Chondrocyte (in vitro differentiated cells): ENCODE data around the gene ARAP2. TPM values are rescaled to one million over a fixed set of nuclear protein-coding genes. Genes with fewer than 3 reads are reported as not detected.

Source experiments
- DNase-seq: peaks from one replicate; pipeline ENCODE4 v3.0.0; 2021; ENCODE audit warnings: mixed read lengths, low spot score
- H3K27ac Mint-ChIP-seq: one replicate; pipeline ENCODE4 v1.8.0; 2021; ENCODE audit warnings: mild to moderate bottlenecking, moderate library complexity, mixed read lengths; ENCODE audit not compliant: unreplicated experiment
- H3K27me3 Mint-ChIP-seq: 2 replicates; pipeline ENCODE4 v1.8.0; 2021; ENCODE audit warnings: low read depth, mixed read lengths
- H3K36me3 Mint-ChIP-seq: 2 replicates; pipeline ENCODE4 v1.8.0; 2021; ENCODE audit warnings: low read depth, mixed read lengths
- H3K4me1 Mint-ChIP-seq: 2 replicates; pipeline ENCODE4 v1.8.0; 2021; ENCODE audit warnings: low read depth, mild to moderate bottlenecking, mixed read lengths
- H3K4me3 Mint-ChIP-seq: one replicate; pipeline ENCODE4 v1.8.0; 2021; ENCODE audit warnings: mild to moderate bottlenecking, moderate library complexity, mixed read lengths; ENCODE audit not compliant: unreplicated experiment
- H3K9me3 Mint-ChIP-seq: 2 replicates; pipeline ENCODE4 v1.8.0; 2021; ENCODE audit warnings: low read depth, mixed read lengths
- long read RNA-seq: library from polyadenylated mRNA; stranded (forward); transcript quantifications from one replicate; pipeline ENCODE4 v2.0.0, GENCODE V29; 2021
- total RNA-seq: library from RNA; stranded (reverse); gene quantifications from 3 replicates; pipeline ENCODE4 v1.2.1, GENCODE V29; 2021
- TF ChIP-seq, protein P1 (sequence below): fragments of 200-600 bp; sonication (generic); IDR thresholded peaks from 2 replicates; pipeline ENCODE4 v1.5.0; 2021; ENCODE audit warnings: antibody characterized with exemption, mild to moderate bottlenecking, moderate library complexity

ARAP2 gene, protein sequence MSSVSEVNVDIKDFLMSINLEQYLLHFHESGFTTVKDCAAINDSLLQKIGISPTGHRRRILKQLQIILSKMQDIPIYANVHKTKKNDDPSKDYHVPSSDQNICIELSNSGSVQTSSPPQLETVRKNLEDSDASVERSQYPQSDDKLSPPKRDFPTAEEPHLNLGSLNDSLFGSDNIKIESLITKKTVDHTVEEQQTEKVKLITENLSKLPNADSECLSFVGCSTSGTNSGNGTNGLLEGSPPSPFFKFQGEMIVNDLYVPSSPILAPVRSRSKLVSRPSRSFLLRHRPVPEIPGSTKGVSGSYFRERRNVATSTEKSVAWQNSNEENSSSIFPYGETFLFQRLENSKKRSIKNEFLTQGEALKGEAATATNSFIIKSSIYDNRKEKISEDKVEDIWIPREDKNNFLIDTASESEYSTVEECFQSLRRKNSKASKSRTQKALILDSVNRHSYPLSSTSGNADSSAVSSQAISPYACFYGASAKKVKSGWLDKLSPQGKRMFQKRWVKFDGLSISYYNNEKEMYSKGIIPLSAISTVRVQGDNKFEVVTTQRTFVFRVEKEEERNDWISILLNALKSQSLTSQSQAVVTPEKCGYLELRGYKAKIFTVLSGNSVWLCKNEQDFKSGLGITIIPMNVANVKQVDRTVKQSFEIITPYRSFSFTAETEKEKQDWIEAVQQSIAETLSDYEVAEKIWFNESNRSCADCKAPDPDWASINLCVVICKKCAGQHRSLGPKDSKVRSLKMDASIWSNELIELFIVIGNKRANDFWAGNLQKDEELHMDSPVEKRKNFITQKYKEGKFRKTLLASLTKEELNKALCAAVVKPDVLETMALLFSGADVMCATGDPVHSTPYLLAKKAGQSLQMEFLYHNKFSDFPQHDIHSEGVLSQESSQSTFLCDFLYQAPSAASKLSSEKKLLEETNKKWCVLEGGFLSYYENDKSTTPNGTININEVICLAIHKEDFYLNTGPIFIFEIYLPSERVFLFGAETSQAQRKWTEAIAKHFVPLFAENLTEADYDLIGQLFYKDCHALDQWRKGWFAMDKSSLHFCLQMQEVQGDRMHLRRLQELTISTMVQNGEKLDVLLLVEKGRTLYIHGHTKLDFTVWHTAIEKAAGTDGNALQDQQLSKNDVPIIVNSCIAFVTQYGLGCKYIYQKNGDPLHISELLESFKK (N-terminal part only)
- 1.4 to 1.6 TPM (median 1.5 TPM) in 3 replicates for total RNA-seq
- long read RNA-seq, partial matches to known transcripts = 0 of 1 reads
- long read RNA-seq, other reads (novel, unspliced or antisense) = 1 of 1 reads

- TF ChIP-seq, protein P1, sequence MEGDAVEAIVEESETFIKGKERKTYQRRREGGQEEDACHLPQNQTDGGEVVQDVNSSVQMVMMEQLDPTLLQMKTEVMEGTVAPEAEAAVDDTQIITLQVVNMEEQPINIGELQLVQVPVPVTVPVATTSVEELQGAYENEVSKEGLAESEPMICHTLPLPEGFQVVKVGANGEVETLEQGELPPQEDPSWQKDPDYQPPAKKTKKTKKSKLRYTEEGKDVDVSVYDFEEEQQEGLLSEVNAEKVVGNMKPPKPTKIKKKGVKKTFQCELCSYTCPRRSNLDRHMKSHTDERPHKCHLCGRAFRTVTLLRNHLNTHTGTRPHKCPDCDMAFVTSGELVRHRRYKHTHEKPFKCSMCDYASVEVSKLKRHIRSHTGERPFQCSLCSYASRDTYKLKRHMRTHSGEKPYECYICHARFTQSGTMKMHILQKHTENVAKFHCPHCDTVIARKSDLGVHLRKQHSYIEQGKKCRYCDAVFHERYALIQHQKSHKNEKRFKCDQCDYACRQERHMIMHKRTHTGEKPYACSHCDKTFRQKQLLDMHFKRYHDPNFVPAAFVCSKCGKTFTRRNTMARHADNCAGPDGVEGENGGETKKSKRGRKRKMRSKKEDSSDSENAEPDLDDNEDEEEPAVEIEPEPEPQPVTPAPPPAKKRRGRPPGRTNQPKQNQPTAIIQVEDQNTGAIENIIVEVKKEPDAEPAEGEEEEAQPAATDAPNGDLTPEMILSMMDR = peak; percentile 43
- H3K36me3 Mint-ChIP-seq = no peaks in the 10 kb centered on the region
- peaks cover 8% of the 10 kb centered on the region for H3K27me3 Mint-ChIP-seq
- H3K4me3 Mint-ChIP-seq = peak within 1 kb of the TSS; percentile 76
- no peaks in the 10 kb centered on the region for H3K9me3 Mint-ChIP-seq
- peaks cover 7% of the 10 kb centered on the region for H3K4me1 Mint-ChIP-seq
- no peak within 1 kb of the TSS for H3K27ac Mint-ChIP-seq
- DNase-seq = no peak
These were observed at the start of gene ARAP2 for GRCh38 chr4:36244257-36245082. TSS of gene ARAP2 (minus strand) at chr4:36244514. CDS start at chr4:36229486, 15,028 bp downstream.

- no peaks in the 10 kb centered on the region for H3K36me3 Mint-ChIP-seq
- TF ChIP-seq, protein P1 = no peak
- no peaks in the 10 kb centered on the region for H3K27me3 Mint-ChIP-seq
- H3K9me3 Mint-ChIP-seq = no peaks in the 10 kb centered on the region
- DNase-seq = no peak
- H3K4me1 Mint-ChIP-seq = peaks cover 6% of the 10 kb centered on the region
- no peak overlapping the region for H3K4me3 Mint-ChIP-seq
- H3K27ac Mint-ChIP-seq = no peak overlapping the region
These were observed 48.4 kb upstream of the ARAP2 start for GRCh38 chr4:36292556-36293188.

- Mint-ChIP-seq H3K27me3 (no peaks in the 10 kb centered on the region), H3K4me1 (peaks cover 6% of the 10 kb centered on the region), H3K27ac (no peak overlapping the region), H3K4me3 (no peak overlapping the region), H3K36me3 (no peaks in the 10 kb centered on the region), H3K9me3 (no peaks in the 10 kb centered on the region)
- no peak for DNase-seq
- TF ChIP-seq, protein P1 = no peak
These were observed 46.3 kb upstream of the ARAP2 start for GRCh38 chr4:36290641-36291040.

GRCh38 chr4:36288731-36289426 lies 44.6 kb upstream of the ARAP2 start:
- TF ChIP-seq, protein P1 = no peak
- Mint-ChIP-seq H3K36me3 (no peaks in the 10 kb centered on the region), H3K9me3 (no peaks in the 10 kb centered on the region), H3K4me3 (no peak overlapping the region), H3K27me3 (no peaks in the 10 kb centered on the region), H3K4me1 (peaks cover 11% of the 10 kb centered on the region), H3K27ac (no peak overlapping the region)
- DNase-seq = no peak
